CD4-positive, alpha-beta T cell treated with Interleukin-2 at 100 ng/mL for 4 hours (primary cell): ENCODE data around the gene ADARB2.

Experiments used
- DNase-seq: peaks from one replicate; pipeline ENCODE4 v3.0.0-alpha.2; 2020; ENCODE audit warnings: low spot score

ADARB2 gene

GRCh38 chr10:1395481-1396296 is 341.6 kb downstream of the ADARB2 start:
- no peak for DNase-seq

DNA sequence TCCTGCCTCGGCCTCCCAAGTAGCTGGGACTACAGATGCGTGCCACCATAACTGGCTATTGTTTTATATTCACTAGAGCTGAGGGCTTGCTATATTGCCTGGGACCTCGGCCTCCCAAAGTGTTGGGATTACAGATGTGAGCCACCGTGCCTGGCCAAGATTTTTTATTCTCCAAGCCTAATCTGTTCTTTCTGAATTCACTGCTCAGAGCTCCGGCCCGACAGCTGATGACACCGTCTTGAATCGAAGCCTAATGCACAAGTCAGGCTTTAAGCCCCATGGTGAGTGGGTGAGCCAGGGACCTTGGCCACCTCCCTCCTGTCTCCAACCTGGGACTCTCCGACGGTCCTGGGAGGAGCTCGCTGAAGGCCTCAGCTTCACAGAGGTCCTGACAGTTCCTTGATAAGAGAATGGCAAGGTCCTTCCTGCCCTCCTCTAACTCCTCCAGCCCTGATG is 342.3 kb downstream of the ADARB2 start:
- DNase-seq = no peak

GRCh38 chr10:1394155-1394912 is 343.0 kb downstream of the ADARB2 start:
- no peak for DNase-seq

- no peak for DNase-seq
Observed at GRCh38 chr10:1393481-1393880, 343.8 kb downstream of the ADARB2 start.

GRCh38 chr10:1392127-1392526 is 345.2 kb downstream of the ADARB2 start:
- DNase-seq = no peak

DNA sequence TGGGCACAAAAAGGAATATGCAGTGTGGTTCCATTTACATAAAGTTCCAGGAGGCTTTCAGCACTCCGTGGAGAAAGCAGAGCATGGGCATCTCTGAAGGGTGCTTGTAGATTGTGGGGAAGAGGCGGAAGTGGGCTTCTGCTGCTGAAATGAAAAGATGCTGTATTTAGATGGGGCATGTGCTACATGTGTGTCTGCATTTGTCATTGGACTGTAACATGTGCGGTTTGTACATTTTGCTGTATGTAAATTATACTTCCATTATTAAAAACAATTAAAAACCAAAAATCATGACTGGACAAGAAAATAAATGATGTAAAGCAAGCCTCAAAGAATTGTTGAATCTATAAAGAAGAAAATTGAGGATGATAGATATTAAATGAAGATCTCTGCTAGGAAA is 347.1 kb downstream of the ADARB2 start:
- DNase-seq = no peak

DNA sequence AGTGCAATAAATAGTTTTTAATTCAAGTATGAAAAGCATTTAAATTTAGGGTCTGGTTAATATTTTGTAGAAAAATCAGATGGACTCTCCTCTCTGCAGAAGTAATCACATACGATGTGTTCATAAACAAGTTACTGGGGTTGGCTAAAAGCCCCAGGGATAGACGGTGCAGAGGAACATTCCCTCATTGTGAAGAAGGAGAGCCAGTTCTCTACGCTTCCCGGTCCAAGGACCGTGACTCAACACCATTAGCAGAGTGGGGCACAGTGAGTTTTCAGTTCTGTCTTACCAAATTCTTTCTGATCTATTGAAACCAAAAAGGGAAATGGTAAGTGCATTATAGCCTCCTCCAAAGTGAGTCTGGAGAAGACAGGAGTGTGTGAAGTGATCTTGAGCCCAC is 353.3 kb downstream of the ADARB2 start:
- no peak for DNase-seq

GRCh38 chr10:1382711-1383110 is 354.6 kb downstream of the ADARB2 start:
- DNase-seq = no peak

- DNase-seq = no peak
Observed at GRCh38 chr10:1381339-1381738, 356.0 kb downstream of the ADARB2 start.

- no peak for DNase-seq
Observed at GRCh38 chr10:1380088-1380671, 357.1 kb downstream of the ADARB2 start.

- DNase-seq = no peak
Observed at GRCh38 chr10:1379601-1380000, 357.7 kb downstream of the ADARB2 start.

- DNase-seq = no peak
Observed at GRCh38 chr10:1378473-1378872, 358.9 kb downstream of the ADARB2 start.

DNA sequence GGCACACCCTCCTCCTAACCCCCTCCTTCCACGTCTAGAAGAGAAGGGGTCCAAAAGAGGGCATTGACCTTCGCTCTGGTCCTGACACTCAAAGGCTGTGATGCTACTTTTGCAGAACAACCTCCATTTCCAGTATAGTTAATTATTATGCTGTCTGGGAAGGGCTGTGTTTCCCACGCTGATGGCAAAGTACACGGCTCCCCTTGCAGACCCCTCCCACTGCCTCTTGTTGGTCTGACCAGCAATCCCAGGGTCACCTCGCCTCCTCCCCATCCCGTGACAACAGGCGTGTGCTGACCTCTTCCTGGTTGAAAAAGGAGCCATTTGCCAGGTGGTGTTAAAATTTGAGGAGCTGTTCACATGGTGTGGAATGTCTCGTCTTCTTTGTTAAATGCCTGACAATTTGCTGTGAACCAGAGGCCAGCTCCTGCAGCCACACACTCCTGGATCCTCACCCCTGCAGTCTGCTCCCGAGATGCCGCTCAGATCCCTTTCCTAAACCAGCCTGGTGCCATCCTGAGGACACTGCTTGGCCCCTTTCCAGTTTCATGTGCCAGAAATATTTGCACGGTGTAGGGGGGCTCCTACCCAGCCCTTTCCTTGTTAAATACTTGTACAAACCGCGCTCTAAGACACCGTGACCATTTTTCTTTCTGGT is 359.5 kb downstream of the ADARB2 start:
- DNase-seq = no peak

DNA sequence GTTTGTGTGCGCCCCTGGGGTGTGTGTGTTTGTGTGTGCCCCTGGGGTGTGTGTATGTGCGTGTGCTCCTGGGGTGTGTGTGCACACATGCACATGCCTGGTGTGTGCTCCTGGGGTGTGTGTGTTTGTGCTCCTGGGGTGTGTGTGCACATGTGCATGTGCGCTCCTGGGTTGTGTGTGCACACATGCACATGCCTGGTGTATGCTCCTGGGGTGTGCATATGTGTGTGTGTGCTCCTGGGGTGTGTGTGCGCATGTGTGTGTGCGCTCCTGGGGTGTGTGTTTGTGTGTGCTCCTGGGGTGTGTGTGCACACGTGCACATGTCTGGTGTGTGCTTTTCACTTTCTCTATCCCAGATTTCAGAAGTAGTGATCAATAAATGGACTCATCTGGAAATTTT is 360.1 kb downstream of the ADARB2 start:
- no peak for DNase-seq

- DNase-seq = no peak
Observed at GRCh38 chr10:1376384-1376945, 360.9 kb downstream of the ADARB2 start.

- no peak for DNase-seq
Observed at GRCh38 chr10:1375346-1376170, 361.8 kb downstream of the ADARB2 start.

DNA sequence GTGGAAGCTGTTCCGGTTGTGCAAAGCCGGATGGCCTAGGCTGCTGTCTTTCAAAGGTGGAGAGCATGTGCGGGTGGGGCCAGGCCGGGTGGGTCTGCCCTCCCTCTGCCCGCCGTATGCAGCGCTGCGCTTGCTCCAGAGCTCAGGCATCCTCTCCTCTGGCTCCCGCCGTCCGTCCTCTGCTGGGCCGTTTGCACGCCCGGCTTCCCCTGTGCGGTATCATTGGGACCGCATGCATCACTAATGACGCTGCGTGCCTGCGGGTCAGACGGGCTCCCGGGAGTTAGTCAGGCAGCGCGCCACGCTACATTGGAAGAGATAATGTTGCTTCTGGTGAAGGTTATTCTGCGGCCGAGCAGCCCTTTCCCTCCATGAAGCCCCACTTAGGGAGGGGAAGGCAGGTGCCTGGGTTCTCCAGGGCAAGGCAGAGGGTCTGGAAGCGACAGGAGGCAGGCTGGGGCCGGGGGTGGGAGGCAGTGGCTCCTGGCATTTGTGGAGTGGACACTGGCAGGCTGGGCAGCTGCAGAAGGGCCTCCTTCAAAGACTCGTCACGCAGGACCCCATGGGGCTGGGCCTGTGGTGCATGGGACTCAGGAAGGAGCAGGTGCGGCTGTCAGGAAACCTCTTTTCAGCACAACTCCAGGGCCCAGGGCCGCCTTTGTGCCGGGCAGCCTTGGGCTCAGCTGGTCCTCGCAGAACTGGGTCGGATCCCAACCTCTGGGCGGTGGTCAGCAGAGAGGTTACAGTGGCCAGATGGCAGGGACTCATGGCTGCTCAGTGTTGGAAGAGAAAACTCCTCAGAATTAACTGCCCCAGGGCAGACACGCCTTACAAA is 362.6 kb downstream of the ADARB2 start:
- DNase-seq = no peak

GRCh38 chr10:1373287-1373686 is 364.0 kb downstream of the ADARB2 start:
- no peak for DNase-seq

DNA sequence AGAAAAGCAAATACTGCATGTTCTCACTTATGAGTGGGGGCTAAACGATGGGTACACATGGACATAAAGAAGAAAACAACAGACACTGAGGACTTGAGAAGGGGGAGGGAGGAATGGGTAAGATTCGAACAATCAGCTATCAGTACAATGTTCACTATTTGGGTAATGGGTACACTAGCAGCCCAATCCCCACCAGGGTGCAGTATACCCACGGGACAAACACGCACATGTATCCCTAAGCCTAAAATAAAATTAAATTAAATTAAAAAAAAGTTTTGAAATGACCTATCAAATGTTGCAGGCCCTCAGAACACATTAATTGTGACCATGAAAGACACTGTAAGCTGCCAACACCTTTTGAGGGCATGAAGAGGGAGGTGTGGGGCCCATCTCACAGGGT is 365.1 kb downstream of the ADARB2 start:
- DNase-seq = no peak

GRCh38 chr10:1370298-1370697 is 367.0 kb downstream of the ADARB2 start:
- DNase-seq = no peak
